K562 (cell line): ENCODE data around the gene ING2. TPM values are rescaled to one million over a fixed set of nuclear protein-coding genes. Genes with fewer than 3 reads are reported as not detected.
A peak's percentile ranks its signal among the peaks of the same experiment; 100 is the strongest.

ENCODE experiments used
- FOXA1 ChIP-seq: fragments of 450-650 bp; IDR thresholded peaks from 2 replicates; pipeline ENCODE4 v1.6.1; 2016; ENCODE audit warnings: mild to moderate bottlenecking, borderline replicate concordance
- FUS ChIP-seq: fragments of 200-400 bp; formaldehyde crosslinking; optimal IDR thresholded peaks from 2 replicates; pipeline ENCODE3; 2017; ENCODE audit warnings: low read depth, low read length
- HNRNPUL1 ChIP-seq: fragments of 200-400 bp; formaldehyde crosslinking; IDR thresholded peaks from 2 replicates; pipeline ENCODE4 v1.6.1; 2017; ENCODE audit warnings: low read length
- NCOR1 ChIP-seq: fragments of 450-650 bp; IDR thresholded peaks from 2 replicates; pipeline ENCODE4 v1.6.1; 2016; ENCODE audit warnings: mild to moderate bottlenecking, moderate library complexity
- NELFE ChIP-seq: IDR thresholded peaks from 2 replicates; pipeline ENCODE4 v1.6.1; 2011; ENCODE audit warnings: mild to moderate bottlenecking; ENCODE audit not compliant: insufficient read depth, insufficient read length
- RBFOX2 ChIP-seq: fragments of 200-400 bp; formaldehyde crosslinking; IDR thresholded peaks from 2 replicates; pipeline ENCODE4 v1.6.1; 2017; ENCODE audit warnings: low read depth, mild to moderate bottlenecking, low read length, moderate library complexity
- RBM39 ChIP-seq: fragments of 200-400 bp; formaldehyde crosslinking; optimal IDR thresholded peaks from 2 replicates; pipeline ENCODE3; 2018; ENCODE audit warnings: low read depth, low read length
- RCOR1 ChIP-seq, 2 experiments: IDR thresholded peaks; 2 replicates each; pipeline ENCODE4 v1.6.1; 2012; ENCODE audit warnings: low read depth in 2 of 2, low read length in 2 of 2, borderline replicate concordance in 1 of 2, improper control_type of control experiment in 1 of 2
- RFX5 ChIP-seq: IDR thresholded peaks from 2 replicates; pipeline ENCODE4 v1.6.1; 2011; ENCODE audit warnings: low read depth, mild to moderate bottlenecking, improper control_type of control experiment, low read length
- SIN3B ChIP-seq: fragments of 450-650 bp; IDR thresholded peaks from 2 replicates; pipeline ENCODE4 v1.6.1; 2017; ENCODE audit warnings: low read depth, mild to moderate bottlenecking, moderate library complexity
- SMAD2 ChIP-seq: fragments of 150-350 bp; IDR thresholded peaks from 2 replicates; pipeline ENCODE4 v1.6.1; 2014; ENCODE audit warnings: low read depth, mild to moderate bottlenecking, low read length
- SMARCC2 ChIP-seq: fragments of 450-650 bp; IDR thresholded peaks from 2 replicates; pipeline ENCODE4 v1.6.1; 2017; ENCODE audit warnings: antibody characterized with exemption, moderate library complexity, mild to moderate bottlenecking, low read depth
- SPI1 ChIP-seq: IDR thresholded peaks from 2 replicates; pipeline ENCODE4 v1.6.1; 2011; ENCODE audit warnings: low read depth, low read length, control low read depth, borderline replicate concordance
- TAL1 ChIP-seq: fragments of 450-650 bp; IDR thresholded peaks from 2 replicates; pipeline ENCODE4 v1.6.1; 2016; ENCODE audit warnings: mild to moderate bottlenecking
- TBL1XR1 ChIP-seq, 2 experiments: IDR thresholded peaks; 2 replicates each; pipeline ENCODE4 v1.6.1; 2012; ENCODE audit warnings: improper control_type of control experiment in 2 of 2, low read length in 2 of 2, mild to moderate bottlenecking in 1 of 2
- ZNF124 ChIP-seq: sonication (generic); formaldehyde crosslinking; IDR thresholded peaks from 2 replicates; pipeline ENCODE4 v1.8.1; 2022; ENCODE audit warnings: missing genetic modification reagents
- ZNF41 ChIP-seq: fragments of 250-450 bp; sonication (Bioruptor Pico); conservative IDR thresholded peaks from 2 replicates; pipeline ENCODE4 v1.4.0; 2020; ENCODE audit warnings: mild to moderate bottlenecking
- ZNF561 ChIP-seq: fragments of 450-650 bp; formaldehyde crosslinking; conservative IDR thresholded peaks from 2 replicates; pipeline ENCODE4 v1.4.0; 2020; ENCODE audit warnings: mild to moderate bottlenecking, moderate library complexity
- polyA plus RNA-seq, 8 experiments: library from polyadenylated mRNA; depleted of rRNA in 4 of 8; stranded (reverse) in 5 of 8; unstranded in 3 of 8; fragments of >200 nt; fragmentation: Nextera tagmentation in 2 of 8; fragmentation: Illumina TruSeq in 1 of 8; extraction: Ambion mirVana in 2 of 8; extraction: Trizol in 1 of 8; gene quantifications; 2 replicates each; pipeline versions ENCODE4 v1.2.1 to v1.2.3, GENCODE V29; 2011 to 2014; ENCODE audit warnings: inconsistent platforms in 1 of 8, missing spikeins in 1 of 8
- total RNA-seq, 7 experiments: library from RNA; depleted of rRNA in 6 of 7; stranded (reverse); fragments of >200 nt in 6 of 7; fragmentation: Illumina TruSeq in 2 of 7; extraction: Trizol in 2 of 7; gene quantifications; 2 replicates each; pipeline versions ENCODE4 v1.2.1 to v1.2.3, GENCODE V29; 2011 to 2021; ENCODE audit warnings: low replicate concordance in 1 of 7
- TF ChIP-seq, protein P1 (sequence below): fragments of 450-650 bp; IDR thresholded peaks from 2 replicates; pipeline ENCODE4 v1.6.1; 2016; ENCODE audit warnings: borderline replicate concordance
- TF ChIP-seq, protein P2 (sequence below), 2 experiments: IDR thresholded peaks; 2 replicates each; pipeline ENCODE4 v1.6.1; 2012; ENCODE audit warnings: improper control_type of control experiment in 2 of 2, low read depth in 2 of 2, low read length in 2 of 2, borderline replicate concordance in 1 of 2
- TF ChIP-seq, protein P3 (sequence below): fragments of 450-650 bp; formaldehyde crosslinking; IDR thresholded peaks from 2 replicates; pipeline ENCODE4 v1.4.0; 2020; ENCODE audit warnings: mild to moderate bottlenecking
- TF ChIP-seq, protein P4 (sequence below): conservative IDR thresholded peaks from 2 replicates; pipeline ENCODE4 v1.6.1; 2011; ENCODE audit warnings: low read depth, mild to moderate bottlenecking, low read length; ENCODE audit not compliant: control insufficient read depth

ING2 gene
- total and polyA plus RNA-seq, 9 of the 15 experiments (the other 6 are each of a cell fraction or from before 2014, with no cell fraction given), result 2.9 to 21.4 (median 12.4) TPM

DNA sequence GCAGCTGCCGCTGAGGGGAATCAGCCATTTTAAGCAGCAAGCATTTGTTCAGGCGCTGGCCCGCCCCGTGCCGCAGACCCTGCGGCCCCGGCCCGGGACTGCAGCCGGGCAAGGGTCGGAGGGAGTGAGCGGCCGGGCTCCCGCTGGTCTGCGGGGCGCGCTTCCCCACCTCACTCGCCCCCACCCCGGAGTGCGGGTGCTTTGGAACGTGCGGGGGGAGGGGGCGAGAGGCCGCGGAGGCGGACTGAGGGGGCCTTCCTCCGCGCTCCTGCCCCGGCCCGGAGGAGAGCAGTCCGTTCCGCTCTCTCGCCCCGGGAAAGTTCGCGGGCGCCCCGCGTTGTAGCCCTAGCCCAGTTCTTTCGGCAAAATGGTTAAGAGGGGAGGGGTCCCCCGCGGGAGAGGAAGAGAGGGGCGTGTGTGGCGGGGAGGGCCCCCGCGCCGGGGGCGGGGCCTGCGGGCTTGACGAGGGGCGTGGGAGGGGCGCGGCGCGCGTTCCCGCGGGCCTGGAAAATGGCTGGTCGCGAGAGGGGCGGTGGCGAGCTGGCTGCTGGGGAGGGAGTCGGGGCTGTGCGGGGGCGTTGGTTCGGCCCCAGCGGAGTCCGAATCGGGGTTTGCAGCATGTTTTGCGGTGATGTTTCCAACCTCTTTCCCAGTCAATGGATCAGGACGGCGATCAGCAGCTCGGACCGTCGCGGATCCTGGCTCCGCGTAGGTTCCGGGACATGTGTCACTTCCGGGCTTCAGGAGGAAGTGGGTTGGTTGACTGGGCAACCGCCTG, 942 bp downstream of the ING2 start (continued):
- TF ChIP-seq SMAD2 (no peak), FOXA1 (no peak), SIN3B (peak; percentile 74), TBL1XR1 (IDR thresholded peaks at IDR 0.05; ENCODE audit: low read length in 2 of 2) (no peak), RBM39 (no peak), TAL1 (no peak), ZNF41 (CRISPR knock-in tag) (no peak), ZNF124 (CRISPR knock-in tag) (no peak), FUS (no peak), HNRNPUL1 (no peak), ZNF561 (CRISPR knock-in tag) (no peak), NCOR1 (no peak), NELFE (no peak), SPI1 (peak; percentile 95), RFX5 (no peak), RCOR1 (IDR thresholded peaks at IDR 0.05; ENCODE audit: borderline replicate concordance in 1 of 2, low read depth in 2 of 2, low read length in 2 of 2) (no peak), RBFOX2 (peak; percentile 78), SMARCC2 (no peak)
- TF ChIP-seq, protein P1, sequence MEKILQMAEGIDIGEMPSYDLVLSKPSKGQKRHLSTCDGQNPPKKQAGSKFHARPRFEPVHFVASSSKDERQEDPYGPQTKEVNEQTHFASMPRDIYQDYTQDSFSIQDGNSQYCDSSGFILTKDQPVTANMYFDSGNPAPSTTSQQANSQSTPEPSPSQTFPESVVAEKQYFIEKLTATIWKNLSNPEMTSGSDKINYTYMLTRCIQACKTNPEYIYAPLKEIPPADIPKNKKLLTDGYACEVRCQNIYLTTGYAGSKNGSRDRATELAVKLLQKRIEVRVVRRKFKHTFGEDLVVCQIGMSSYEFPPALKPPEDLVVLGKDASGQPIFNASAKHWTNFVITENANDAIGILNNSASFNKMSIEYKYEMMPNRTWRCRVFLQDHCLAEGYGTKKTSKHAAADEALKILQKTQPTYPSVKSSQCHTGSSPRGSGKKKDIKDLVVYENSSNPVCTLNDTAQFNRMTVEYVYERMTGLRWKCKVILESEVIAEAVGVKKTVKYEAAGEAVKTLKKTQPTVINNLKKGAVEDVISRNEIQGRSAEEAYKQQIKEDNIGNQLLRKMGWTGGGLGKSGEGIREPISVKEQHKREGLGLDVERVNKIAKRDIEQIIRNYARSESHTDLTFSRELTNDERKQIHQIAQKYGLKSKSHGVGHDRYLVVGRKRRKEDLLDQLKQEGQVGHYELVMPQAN, result no peak
- TF ChIP-seq, protein P2, sequence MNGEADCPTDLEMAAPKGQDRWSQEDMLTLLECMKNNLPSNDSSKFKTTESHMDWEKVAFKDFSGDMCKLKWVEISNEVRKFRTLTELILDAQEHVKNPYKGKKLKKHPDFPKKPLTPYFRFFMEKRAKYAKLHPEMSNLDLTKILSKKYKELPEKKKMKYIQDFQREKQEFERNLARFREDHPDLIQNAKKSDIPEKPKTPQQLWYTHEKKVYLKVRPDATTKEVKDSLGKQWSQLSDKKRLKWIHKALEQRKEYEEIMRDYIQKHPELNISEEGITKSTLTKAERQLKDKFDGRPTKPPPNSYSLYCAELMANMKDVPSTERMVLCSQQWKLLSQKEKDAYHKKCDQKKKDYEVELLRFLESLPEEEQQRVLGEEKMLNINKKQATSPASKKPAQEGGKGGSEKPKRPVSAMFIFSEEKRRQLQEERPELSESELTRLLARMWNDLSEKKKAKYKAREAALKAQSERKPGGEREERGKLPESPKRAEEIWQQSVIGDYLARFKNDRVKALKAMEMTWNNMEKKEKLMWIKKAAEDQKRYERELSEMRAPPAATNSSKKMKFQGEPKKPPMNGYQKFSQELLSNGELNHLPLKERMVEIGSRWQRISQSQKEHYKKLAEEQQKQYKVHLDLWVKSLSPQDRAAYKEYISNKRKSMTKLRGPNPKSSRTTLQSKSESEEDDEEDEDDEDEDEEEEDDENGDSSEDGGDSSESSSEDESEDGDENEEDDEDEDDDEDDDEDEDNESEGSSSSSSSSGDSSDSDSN (IDR thresholded peaks at IDR 0.05; ENCODE audit: borderline replicate concordance in 1 of 2, low read depth in 2 of 2, low read length in 2 of 2), result no peak
- TF ChIP-seq, protein P3, sequence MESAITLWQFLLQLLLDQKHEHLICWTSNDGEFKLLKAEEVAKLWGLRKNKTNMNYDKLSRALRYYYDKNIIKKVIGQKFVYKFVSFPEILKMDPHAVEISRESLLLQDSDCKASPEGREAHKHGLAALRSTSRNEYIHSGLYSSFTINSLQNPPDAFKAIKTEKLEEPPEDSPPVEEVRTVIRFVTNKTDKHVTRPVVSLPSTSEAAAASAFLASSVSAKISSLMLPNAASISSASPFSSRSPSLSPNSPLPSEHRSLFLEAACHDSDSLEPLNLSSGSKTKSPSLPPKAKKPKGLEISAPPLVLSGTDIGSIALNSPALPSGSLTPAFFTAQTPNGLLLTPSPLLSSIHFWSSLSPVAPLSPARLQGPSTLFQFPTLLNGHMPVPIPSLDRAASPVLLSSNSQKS (CRISPR knock-in tag), result no peak
- TF ChIP-seq, protein P4, sequence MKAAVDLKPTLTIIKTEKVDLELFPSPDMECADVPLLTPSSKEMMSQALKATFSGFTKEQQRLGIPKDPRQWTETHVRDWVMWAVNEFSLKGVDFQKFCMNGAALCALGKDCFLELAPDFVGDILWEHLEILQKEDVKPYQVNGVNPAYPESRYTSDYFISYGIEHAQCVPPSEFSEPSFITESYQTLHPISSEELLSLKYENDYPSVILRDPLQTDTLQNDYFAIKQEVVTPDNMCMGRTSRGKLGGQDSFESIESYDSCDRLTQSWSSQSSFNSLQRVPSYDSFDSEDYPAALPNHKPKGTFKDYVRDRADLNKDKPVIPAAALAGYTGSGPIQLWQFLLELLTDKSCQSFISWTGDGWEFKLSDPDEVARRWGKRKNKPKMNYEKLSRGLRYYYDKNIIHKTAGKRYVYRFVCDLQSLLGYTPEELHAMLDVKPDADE, result peak; percentile 71; the same call in 1 of the 2 replicates
